Stimulated activated CD8-positive, alpha-beta memory T cell treated with anti-CD3 and anti-CD28 coated beads, Interleukin-15, amount 100 ng/mL, for 48 hours (primary cell): ENCODE results near the gene ATRNL1.

Experiments used
- DNase-seq, 2 donors: peaks; one replicate each; pipeline ENCODE4 v3.0.0-alpha.2; 2020; ENCODE audit warnings: low read depth in 2 of 2

The ATRNL1 gene

GRCh38 chr10:115903207-115903606, 810.0 kb downstream of the ATRNL1 start:
- no peak for DNase-seq

GRCh38 chr10:115903845-115904244, 810.7 kb downstream of the ATRNL1 start:
- DNase-seq = no peak

DNA sequence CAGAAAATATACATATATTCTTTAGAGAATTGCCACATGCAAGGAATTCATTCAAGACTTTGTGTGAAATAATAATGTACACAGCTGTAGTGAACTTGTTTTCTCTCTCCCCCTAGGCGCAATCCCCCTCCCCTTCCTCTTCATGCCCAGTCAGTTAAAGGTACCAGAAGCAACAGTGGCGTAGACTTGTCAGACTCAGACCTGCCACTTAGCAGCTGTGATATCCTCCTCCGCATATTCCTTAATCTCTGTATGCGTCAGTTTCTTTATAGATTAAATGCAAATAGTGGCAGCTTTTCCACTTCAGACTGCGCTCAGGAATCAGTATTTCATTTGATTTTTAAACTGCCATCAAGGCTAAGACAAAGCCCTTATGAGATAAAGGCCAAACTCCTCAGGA, 815.9 kb downstream of the ATRNL1 start:
- no peak for DNase-seq

- no peak for DNase-seq
Observed at GRCh38 chr10:115909962-115910731, 817.0 kb downstream of the ATRNL1 start.

GRCh38 chr10:115914475-115914874, 821.3 kb downstream of the ATRNL1 start:
- no peak for DNase-seq

GRCh38 chr10:115915429-115915828, 822.3 kb downstream of the ATRNL1 start:
- DNase-seq = no peak

DNA sequence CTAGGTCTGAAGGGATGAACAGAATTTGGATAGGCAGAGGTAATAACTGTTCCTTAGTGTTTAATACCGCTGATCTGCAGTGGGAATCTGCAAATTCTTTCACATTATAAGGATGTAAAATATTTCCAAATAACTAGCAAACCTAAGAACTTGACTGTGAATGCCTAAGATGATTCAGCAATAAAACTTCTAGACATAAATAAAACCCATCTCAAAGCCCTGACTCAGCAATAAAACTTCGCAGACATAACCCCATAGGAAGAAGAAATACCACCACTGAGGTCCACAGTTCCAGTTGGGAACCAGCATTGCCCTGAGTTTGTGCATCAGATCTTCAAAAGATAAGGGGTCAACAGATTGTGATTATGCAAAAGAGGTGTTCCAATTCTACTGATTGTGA, 825.6 kb downstream of the ATRNL1 start:
- no peak for DNase-seq

DNA sequence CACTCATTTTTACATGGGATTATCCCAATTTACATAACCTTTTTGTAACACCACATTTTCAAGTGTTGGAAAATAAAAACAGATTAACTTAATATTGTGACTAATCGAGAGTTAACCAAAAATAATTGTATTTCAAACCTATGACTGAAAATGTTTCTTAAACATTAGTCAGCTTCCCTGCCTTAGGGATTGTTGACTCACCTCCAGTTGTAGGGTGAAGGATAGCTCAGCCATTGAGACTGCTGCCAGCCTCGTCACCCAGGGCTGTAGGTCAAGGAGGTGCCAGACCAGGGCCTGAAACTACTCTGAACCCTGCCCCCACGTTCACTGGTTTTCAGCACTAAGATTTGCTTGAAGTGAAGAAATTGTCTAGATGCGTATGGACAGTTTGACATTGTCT, 828.6 kb downstream of the ATRNL1 start:
- DNase-seq = no peak

DNA sequence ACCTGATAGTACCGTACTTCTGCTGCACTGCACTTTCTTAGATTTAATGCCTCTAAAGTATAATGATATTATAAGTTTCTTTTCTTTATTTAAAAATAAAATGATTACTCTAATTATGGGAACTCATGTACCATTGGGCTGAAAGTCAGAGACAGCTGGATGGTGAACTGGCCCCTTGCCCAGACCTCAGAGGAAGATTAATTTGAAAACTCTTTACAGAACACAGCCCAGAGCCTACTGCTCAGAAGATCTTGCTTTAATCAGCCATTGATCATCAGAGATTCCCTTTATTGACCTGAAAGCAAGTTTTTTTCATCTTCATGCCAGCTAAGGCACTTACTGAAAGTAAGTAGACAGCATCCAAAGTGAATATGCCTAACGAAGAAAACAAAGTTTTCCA, 838.1 kb downstream of the ATRNL1 start:
- no peak for DNase-seq

DNA sequence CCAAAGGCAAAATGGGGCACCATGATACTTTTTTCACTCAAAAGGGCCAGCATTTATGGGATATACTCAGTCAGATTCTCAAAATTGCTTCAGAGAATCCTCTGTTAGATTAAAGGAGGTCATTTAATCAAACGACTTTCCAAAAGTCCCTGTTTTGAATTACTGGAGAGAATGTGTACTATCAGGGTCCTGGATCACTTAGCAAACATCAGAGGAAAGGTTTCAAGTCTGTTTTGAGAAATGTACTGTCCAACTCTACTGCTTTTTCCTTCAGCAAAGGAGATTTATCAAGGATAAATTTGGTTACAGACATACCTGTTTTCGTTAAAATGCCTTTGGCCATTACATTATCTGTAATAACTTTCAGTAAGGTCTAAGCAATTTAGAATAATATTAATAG, 838.9 kb downstream of the ATRNL1 start:
- no peak for DNase-seq

DNA sequence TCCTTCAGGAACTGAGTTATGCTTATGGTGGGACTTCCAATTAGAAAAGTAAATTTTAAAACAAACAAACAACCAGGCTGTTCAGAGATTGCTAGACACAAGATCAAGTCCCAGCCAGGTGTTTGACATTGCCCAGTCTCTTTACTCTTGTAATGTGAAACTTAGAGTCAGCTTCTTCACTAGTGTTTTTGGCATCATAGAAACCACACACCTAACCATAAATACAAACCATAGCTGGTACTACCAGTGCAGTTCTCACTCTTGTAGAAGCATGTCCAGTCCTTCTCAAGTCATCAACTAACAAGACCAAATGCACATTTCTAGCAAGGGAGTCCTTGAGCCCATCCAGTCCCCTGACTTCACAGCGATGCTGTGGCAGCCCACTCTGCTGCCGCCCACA, 839.9 kb downstream of the ATRNL1 start:
- no peak for DNase-seq

GRCh38 chr10:115935731-115936130, 842.6 kb downstream of the ATRNL1 start:
- DNase-seq = no peak

- DNase-seq = no peak
Observed at GRCh38 chr10:115936926-115937767, 844.0 kb downstream of the ATRNL1 start.

- no peak for DNase-seq
Observed at GRCh38 chr10:115937768-115938056, 844.5 kb downstream of the ATRNL1 start.

- DNase-seq = no peak
Observed at GRCh38 chr10:115939101-115939854, 846.1 kb downstream of the ATRNL1 start.

GRCh38 chr10:115941361-115941771, 848.2 kb downstream of the ATRNL1 start:
- no peak for DNase-seq

DNA sequence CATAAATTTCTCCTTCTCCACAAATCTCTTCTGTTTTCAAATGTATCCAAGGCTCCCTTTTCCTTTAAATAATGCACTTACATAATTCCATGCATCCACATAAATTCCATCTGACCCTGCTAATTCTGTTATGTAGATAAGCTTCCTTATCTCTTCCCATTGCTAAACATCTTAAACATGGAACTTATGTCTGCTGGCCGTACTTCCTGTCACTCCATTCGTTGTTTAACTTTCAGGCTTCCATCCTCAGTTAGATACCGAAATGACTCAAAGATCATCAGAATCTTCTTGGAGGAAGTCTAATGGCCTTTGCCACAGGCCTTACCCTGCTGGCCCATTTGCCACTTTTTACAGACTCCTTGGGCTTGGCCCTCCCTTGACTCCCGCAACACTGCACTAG, 848.9 kb downstream of the ATRNL1 start:
- no peak for DNase-seq

DNA sequence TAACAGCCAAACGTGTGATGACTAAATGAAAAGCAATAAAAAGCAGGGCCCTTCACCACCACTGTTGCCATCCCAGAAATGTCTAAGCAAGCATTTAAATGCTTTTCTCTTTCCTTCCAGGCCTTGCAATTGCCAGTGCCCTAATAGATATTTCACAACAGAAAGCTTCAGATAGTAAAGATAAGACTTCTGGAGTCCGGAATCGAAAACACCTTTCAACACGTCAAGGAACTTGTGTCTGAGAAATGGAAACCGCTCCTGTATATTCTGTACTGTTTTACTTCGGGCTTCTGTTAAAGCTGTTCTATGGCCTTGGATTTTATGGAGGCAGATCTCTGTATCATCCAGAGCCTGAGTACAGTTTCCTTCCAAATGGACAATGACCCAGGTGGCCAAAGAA, 851.4 kb downstream of the ATRNL1 start:
- DNase-seq = no peak

DNA sequence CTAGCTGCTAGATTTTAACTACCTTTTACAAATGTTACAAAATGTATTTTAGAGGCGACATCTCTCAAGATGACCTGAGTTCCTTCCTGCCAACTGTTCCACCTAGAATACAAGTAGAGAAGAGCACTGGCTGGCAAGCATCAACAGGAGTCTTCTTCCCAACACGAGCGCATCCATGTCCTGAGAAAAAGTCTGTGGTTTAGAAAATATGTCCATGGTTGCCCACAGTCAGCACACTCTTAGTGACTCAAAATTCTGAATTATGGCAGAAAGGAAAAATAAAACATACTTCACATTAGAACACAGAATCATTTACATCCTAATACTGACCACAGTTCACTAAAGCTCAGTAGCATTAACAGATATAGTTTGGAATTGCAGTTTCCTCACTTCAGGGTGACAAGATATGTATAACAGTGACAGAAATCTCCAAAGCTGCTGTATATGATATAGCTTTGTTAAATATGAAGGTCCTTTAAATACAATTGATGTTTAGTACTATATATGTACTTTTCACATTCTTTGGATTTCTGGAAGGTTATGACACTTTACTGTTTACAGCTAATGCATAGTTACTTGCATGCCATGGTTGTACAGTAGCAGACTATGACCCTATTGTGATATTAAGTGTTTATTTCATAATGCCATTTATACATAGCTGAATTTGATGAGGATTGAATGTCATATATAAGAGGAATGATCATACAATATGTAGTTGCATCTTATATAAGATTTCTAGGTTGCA, 852.7 kb downstream of the ATRNL1 start:
- DNase-seq = no peak

GRCh38 chr10:115947104-115947503, 853.9 kb downstream of the ATRNL1 start:
- no peak for DNase-seq

GRCh38 chr10:115948465-115948864, 855.3 kb downstream of the ATRNL1 start:
- DNase-seq = no peak

GRCh38 chr10:115949282-115949844, 856.2 kb downstream of the ATRNL1 start:
- no peak for DNase-seq
